Measurements from ENCODE around the gene CREBL2.
"Not testable (repeated sequence)": the region's sequence is repeated elsewhere in the genome, so short reads cannot be mapped to it uniquely, and the experiment has no call there.

Gene CREBL2, protein sequence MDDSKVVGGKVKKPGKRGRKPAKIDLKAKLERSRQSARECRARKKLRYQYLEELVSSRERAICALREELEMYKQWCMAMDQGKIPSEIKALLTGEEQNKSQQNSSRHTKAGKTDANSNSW

DNA sequence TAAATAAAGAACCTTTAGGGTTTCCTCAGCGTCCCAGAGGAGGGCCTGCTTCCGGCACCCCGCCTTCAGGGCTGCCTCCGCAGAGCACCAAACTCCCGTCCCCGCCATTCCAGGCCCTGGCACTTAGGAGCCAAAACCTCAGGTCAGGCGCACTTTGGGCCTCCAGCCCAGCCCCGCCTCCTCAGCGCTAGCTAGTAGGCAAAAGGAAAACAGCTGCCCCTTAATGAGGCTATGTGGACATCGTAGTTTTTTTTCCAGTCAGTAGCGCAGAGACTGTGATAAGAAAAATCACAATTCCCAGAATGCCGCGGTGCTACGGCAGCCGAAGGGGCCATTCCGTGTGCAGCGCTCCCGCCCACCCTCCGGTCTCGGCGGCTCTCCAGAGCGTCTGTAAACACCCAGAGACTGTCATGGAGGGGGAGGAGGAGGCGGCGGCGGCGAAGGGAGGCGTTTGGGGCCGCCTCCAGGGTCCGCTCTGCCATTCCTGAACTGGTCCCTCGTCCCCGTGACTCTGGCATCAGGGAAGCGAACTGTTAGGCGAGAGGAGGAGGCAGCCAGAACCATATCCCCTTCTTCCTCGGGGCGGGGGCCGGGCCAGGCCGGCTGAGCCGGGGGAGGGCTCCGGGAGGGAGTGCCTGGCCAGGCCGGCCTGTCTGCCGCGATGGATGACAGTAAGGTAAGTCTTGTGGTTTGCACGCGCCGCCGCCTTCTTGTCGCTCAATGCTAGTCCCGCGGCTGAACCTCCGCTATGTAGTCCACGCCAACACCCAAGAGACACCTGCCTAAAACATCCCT lies at the start of gene CREBL2:
TSS of gene CREBL2 (plus strand) at position 365 of the 795 bp plus-strand sequence. CDS start at position 662, 297 bp downstream.
- peak; percentile 98 for DNase-seq

DNA sequence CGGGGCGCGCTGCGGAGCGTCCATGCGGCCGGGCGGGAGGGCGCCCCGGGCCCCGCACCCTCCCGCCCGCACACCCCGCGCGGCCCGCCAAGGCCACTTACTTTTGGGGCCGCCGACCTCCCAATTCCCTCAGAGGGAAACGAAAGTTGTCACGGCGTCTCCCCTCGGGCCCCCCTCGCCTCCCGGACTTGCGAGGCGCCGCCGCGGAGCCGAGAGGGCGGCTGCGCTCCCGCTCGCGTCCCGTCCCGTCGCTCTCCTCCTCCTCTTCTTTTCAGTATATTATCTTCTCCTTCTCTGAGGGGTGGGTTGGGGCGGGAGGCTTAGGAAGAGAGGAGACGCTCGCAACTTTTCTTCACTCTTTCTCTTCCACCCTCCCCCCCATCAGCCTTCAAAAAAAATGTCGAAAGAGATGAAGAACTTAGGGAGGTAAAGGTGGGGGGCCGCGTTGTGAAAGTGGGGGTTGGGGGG lies 49.6 kb upstream of the CREBL2 start:
- DNase-seq = peak; percentile 76

DNA sequence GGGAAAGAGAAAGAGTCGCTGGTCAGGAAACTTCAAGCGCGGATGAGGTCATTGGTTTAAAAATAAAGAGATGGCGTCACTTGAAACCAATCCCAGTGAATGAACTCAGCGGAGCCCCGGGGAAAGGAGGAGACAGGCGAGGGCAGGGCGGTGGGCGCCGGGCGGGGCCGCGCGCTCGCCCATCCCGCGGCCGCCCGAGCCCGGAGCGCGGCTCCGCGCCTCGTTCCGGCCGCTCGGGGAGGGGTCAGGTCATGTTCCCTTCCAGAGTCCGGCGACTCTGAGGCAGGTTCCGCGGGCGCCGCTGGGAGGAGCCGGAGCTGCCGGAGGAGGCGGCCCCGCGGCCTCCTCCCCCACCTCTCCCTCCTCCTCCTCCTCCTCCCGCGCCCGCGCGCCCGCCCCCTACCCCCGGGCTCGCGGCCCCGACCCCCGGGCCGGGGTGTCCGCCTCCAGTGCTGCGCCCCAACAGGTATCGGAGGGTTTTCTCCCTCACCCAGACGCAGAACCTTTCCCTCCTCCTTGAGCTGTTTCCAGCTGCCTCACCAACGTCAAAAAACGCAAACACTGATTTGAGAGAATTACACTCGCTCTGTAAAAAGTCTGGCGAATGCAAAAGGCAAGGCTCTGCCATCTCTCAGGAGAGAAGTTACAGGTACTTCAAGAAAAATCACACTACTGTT lies 49.0 kb upstream of the CREBL2 start, which contains the start of gene DUSP16:
TSS of gene DUSP16 (minus strand) at position 279 of the 677 bp plus-strand sequence. CDS start 41,765 bp downstream, outside the sequence.
- peak; percentile 95 for DNase-seq

DNA sequence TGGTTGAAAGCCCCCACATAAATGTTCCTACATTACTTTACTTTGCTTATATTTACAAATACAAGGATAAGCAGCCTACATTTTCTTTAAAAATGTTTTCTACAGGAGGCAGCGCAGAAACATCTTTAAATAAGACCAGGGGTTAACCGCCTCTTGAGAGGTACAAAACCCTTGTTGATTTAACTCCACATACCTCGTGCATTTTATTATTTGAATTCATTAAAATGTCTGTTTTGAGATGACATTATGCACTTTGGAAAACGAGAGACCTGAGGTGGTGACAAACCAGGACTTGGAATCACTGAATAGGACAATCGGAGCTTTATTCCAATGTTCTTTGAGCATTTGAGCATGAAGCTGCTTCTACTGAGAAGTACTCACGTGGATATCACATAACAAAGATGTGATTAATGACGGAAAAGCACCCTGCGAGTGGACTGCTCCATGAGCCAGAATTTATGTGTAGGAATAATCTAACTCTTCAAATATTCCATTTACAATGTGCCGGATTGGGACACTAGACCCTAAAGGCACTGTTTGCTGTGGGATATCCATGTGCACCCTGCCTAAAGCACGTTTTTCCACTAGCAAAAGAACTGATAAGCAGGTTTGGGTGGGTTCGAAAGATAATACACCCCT lies 48.3 kb upstream of the CREBL2 start:
- peak; percentile 39 for DNase-seq

DNA sequence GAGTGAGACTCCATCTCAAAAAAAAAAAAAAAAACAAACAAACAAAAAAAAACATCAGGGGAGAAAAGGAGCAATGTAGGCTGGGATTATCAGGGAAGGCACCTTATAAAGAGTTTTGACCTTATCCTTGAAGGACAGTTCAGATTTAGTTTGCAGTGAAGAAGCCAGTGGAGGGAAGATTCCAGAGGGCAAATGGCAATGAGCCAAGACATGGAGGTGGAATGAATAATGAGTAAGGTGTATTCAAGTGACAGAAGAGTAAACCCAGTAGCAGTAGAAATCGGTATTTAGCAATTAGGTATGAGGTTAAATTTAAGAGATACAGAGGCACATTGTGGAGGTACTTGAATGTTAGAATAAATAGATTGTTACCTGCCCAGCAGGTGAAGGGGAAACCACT lies 46.8 kb upstream of the CREBL2 start:
- DNase-seq = no peak

DNA sequence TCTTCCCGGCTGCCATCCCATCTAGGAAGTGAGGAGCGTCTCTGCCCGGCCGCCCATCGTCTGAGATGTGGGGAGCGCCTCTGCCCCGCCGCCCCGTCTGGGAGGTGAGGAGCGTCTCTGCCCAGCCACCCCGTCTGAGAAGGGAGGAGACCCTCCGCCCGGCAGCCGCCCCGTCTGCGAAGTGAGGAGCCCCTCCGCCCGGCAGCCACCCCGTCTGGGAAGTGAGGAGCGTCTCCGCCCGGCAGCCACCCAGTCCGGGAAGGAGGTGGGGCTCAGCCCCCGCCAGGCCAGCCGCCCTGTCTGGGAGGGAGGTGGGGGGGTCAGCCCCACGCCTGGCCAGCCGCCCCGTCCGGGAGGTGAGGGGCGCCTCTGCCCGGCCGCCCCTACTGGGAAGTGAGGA lies 45.7 kb upstream of the CREBL2 start:
- DNase-seq = not testable (repeated sequence)

DNA sequence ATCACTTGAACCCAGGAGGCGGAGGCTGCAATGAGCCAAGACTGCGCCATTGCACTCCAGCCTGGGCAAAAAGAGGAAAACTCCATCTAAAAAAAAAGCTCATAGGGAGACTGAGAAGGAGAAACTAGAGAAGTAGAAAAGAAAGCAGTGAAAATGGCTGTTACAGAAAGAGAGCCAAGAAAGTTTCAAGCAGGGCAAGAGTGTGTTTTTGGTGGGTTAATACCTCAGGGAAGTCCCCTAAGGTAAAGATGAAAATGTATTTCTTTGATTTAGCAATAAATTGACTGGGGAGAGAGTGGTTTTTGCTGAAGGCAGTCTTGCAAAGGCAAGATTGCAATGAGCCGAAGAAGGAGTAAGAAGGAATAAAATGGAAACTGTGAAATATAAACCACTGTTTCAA lies 39.0 kb upstream of the CREBL2 start:
- DNase-seq = no peak

DNA sequence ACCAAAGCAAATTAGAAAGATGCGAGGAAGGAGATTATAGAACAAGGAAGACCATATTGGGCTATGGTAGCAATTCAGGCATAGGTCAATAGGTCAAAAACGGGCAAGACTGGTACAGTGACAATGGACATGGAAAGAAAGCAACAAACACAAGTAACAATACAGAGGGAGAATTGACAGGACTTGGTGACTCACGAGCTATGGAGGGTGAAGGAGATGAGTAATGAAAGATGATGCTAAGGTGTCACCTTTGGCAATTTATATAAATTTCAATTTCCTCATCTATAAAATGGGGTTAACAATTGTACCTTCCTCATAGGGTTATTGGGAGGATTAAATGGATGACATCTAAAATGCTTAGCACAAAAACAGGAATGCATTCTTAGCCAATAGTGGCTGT lies 33.9 kb upstream of the CREBL2 start:
- DNase-seq = no peak

DNA sequence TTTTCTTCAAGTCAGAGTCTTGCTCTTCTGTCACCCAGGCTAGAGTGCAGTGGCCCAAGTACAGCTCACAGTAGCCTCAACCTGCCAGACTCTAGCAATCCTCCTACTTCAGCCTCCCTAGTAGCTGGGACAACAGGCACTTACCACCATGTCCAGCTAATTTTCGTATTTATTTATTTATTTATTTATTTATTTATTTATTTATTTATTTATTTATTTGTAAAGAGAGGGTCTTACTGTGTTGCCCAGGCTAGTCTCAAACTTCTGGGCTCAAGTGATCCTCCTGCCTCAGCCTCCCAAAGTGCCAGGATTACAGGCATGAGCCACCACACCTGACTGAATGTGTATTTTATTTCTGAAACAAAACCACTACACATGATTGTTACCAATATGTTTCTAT lies 31.0 kb upstream of the CREBL2 start:
- DNase-seq = not testable (repeated sequence)

DNA sequence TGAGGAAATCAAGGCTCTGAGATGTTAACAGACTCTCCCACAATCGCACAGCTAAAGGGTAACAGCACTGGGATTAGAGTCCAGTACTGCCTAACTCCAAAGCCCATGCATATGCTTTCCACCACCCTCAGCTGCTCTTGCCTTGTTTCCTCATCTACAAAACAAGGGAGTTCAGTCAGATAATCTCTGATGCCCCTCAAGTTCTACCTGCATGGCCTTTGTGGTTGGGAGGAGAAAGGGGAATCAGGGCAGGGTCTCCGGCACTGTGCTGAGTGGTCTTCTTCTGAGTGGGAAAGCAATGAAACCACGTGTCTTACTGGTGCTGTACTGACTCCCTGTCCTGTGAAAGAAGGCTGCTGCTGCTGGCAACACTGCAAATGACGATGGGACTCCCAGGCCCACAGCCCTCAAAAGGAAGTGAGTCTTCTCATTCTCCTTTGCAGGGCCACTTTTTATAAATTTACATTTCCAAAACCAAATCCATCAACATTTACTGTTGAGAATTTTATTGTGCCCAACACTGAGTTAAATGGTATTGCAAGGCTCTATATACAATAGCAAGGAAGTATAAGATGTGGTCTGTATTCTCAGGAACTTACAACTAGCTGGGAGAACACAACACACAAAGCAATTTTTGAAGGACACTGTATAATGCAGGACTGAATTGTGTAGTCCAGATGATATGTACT lies 29.3 kb upstream of the CREBL2 start:
- no peak for DNase-seq

DNA sequence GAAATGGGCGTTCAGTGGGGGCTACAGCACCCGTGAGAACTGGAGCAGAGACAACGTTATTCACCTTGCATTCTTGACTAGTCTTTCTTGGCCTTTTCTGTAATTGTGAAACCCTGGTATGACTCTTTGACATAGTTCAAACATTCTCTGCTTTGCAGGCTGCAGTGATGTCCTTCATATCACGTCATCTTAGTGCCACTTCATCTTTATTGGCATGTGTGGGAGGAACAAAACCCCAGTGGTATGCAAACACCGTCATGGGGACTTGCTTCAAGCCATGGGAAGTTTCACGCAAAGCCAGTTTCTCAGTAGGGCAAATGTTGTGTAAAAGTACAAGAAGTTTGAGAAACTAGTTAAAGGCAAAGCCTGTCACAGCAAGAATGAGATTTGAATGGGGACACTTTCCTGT lies 28.8 kb upstream of the CREBL2 start:
- DNase-seq = no peak

DNA sequence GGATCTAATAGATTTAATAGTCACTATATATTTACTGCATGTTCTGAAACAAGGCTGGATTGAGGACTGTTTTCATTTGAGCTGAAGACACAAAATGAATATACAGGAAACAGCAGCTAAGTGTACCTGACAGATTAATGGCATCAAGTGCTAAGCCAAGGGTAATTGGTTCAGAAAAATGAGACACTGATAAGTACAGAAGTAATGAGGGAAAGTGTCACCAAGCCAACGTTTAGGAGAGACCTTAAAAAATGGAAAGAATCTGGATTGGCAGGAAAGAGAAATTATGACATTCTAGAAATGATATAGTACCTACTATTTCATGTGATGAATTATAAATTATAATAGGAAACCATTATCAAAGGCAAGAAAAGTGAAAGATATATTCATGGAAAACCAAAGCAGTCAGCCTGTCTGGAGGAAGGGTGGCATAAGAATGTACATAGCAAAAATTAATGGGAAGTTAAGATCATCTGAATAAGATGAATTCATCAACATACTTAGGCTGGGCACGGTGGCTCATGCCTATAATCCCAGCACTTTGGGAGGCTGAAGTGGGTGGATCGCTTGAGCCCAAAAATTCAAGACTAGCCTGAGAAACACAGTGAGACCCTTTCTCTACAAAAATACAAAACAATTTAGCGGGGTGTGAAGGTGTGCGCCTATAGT lies 28.0 kb upstream of the CREBL2 start:
- no peak for DNase-seq

DNA sequence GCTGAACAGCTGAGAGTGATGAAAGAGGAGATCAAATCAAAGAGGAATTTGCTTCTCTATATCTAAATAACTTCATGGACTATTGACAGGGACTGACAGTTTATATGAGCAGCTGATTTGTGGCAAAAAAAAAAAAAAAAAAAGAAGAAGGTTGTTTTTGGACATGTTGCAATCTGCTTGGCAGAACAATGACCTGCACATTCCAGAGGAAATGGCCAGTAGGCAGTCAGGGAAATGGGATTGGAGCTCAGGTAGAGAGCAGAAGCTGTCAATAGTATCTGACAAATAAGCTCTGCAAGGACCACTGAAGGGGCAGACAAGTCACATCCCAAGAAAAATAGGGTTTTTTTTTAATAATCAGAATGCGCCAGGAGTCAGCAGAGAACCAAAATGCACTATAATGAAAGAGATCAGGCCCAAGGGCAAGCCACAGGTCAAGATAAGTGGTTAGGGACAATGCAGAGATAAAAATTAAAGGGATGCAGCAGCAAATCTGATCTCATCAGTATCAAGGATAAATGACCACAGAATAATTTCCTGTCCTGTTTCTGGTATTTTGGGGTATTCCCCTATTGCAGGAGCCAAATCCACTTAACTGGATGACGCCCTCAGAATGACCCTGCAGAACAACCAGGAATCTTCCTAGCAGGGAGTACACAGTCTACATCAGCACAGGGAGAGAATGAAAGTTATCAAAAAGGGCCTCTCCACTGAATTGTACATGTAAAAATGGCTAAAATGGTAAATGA lies 26.4 kb upstream of the CREBL2 start:
- no peak for DNase-seq

DNA sequence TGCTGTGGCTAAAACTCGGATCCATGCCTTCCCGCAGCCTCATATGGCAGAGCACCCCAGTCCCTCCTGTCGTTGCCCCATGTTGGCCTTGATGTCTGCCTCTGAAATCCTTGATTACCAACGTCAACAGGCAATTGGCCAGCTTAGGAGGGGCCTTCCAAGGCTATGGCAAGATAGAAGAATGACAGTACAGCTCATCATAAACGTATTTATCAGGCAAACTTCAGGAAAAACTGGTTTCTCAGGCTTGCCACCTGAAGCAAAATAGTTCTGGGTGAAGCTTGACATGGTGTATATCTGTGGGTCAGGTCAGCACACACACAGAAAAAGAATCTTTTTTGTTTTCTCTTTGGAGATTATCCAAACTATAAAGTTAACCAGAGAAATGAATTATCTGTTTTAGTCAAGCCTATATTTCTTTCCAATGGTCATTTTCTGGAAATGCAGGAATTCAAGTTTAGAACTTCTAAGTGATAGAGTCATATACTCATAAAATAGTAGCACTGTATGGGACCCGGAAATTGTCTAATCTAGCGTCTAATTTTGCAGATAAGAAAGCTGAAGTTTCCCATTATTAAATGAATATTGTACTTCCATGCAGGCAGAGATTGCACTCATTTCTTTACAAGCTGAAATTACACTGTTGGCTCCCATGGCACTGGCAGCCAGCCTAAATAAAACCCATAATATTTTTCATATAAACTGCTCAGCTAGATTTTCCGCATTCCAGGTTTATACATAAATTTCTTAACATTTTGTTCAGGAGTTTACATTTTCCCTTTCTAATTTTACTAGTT lies 24.6 kb upstream of the CREBL2 start:
- DNase-seq = no peak

DNA sequence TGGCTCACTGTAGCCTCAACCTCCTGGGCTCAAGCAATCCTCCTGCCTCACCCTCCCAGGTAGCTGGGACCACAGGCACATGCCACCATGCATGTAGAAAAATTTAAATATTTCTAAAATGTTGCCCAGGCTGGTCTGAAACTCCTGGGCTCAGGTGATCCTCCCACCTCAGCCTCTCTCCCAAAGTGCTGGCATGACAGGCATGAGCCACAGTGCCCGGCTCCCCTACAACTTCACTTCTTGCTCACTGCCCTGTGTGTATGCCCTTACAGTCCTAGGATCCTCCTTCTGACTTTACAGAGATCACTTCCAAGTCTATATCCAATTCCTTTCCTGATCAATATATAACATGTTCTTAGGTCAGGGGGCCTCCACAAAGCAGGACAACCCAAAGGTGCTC lies 23.8 kb upstream of the CREBL2 start:
- DNase-seq = no peak

DNA sequence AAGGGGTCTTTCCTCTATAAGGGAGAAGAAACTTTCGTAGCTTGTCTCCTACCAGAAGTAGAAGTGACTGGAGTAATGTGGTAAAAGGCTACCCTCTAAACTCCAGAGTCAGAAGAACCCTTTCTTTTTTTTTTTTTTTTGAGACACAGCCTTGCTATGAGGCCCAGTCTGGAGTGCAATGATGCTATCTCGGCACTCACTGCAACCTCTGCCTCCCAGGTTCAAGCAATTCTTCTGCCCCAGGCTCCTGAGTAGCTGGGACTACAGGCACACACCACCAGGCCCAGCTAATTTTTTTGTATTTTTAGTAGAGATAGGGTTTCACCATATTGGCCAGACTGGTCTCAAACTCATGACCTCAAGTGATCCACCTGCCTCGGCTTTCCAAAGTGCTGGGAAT lies 23.2 kb upstream of the CREBL2 start:
- not testable (repeated sequence) for DNase-seq

DNA sequence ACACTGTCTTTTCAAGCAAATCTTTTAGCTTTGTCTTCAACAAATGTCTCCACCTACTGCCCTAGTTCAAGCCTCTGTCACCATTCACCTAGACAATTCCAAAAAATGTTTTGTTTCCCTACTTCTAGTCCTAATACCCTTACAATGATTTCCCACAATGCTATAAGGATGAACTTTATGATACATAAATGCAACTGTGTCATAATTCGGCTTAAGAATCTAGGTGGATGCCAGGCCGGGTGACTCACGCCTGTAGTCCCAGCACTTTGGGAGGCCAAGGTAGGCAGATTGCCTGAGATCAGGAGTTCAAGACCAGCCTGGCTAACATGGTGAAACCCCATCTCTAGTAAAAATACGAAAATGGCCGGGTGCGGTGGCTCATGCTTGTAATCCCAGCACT lies 20.7 kb upstream of the CREBL2 start:
- no peak for DNase-seq

DNA sequence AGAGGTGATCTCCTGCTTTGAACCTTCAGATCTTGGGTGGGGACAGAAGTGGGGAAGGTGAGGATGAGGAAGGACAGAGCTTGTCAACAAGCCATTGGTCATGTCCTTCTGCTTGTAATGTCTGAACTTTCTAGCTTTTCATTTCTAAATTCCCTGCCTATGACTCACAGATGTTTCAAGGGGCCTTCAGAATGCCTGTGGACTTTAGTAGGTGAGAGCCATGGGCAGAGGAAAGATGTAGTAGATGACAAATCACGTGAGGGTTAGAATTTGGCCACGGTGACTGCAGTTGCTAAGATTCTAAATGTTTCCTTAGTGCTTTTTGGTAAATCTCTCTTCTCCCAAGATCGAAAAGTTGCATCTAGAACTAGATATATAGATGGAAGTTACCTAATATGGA lies 18.7 kb upstream of the CREBL2 start:
- DNase-seq = no peak

DNA sequence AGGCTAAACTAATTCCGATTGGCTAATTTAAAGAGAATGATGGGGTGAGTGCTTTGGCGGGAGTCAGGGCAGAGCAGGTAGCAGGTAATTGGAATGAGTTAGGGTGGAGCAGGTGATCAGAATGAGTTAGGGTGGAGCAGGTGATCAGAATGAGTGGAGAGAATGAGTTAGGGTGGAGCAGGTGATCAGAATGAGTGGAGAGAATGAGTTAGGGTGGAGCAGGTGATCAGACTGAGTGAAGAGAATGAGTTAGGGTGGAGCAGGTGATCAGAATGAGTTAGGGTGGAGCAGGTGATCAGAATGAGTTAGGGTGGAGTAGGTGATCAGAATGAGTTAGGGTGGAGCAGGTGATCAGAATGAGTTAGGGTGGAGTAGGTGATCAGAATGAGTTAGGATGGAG lies 15.7 kb upstream of the CREBL2 start:
- not testable (repeated sequence) for DNase-seq

DNA sequence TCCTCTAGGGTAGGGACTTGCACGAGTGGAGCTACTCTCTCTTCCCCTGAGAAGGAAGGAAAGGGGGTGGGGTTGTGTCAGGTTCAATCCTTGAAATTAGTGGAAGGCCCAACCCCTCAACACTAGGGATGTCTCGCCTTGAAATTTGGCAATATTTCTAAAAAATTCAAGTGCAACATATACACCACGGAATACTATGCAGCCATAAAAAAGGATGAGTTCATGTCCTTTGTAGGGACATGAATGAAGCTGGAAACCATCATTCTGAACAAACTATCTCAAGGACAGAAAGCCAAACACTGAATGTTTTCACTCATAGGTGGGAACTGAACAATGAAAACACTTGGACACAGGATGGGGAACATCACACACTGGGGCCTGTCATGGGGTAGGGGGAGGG lies 15.1 kb upstream of the CREBL2 start:
- not testable (repeated sequence) for DNase-seq

DNA sequence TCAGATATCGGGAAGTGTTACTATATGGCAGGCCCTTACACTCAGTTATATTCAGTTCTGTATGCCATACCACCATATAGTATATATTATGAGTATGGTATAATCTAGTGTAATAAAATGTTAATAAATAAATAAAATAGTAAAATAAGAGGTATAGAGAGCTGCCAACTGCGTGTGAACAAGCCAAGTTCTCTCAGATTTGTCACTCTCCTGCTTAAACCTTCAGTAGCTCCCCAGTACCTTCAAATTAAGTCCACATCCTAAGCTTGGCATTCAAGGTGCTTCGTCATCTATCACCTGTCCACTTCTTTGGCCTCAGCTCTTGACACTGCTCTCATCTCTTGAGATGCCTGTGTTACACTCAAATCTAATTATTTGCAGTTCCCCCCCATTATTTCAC lies 12.8 kb upstream of the CREBL2 start:
- DNase-seq = no peak
